K562 (cell line): Measurements from ENCODE around the gene MAGIX. TPM values are rescaled to one million over a fixed set of nuclear protein-coding genes. Genes with fewer than 3 reads are reported as not detected.

ENCODE experiments used
- DPF2 ChIP-seq: fragments of 450-650 bp; IDR thresholded peaks from 2 replicates; pipeline ENCODE4 v1.6.1; 2016
- E2F6 ChIP-seq, 2 experiments: IDR thresholded peaks; 2 replicates each; pipeline ENCODE4 v1.6.1; 2011; ENCODE audit warnings: borderline replicate concordance in 1 of 2, control low read depth in 1 of 2, low read depth in 1 of 2, low read length in 1 of 2, mild to moderate bottlenecking in 1 of 2, mixed read lengths in 1 of 2, moderate library complexity in 1 of 2; ENCODE audit not compliant: insufficient read depth in 1 of 2, insufficient read length in 1 of 2, poor library complexity in 1 of 2, severe bottlenecking in 1 of 2; ENCODE audit errors: extremely low read depth in 1 of 2
- FOXA1 ChIP-seq: fragments of 450-650 bp; IDR thresholded peaks from 2 replicates; pipeline ENCODE4 v1.6.1; 2016; ENCODE audit warnings: mild to moderate bottlenecking, borderline replicate concordance
- FOXP1 ChIP-seq: sonication (generic); formaldehyde crosslinking; IDR thresholded peaks from 2 replicates; pipeline ENCODE4 v1.8.0; 2022; ENCODE audit warnings: mild to moderate bottlenecking, missing genetic modification reagents
- JUN ChIP-seq, 2 experiments: sonication (generic) in 1 of 2; formaldehyde crosslinking in 1 of 2; IDR thresholded peaks; 2 replicates each; pipeline versions ENCODE4 v1.6.1 to v1.8.0; 2012 to 2022; ENCODE audit warnings: borderline replicate concordance in 2 of 2, mild to moderate bottlenecking in 2 of 2, improper control_type of control experiment in 1 of 2, low read depth in 1 of 2, low read length in 1 of 2, missing genetic modification reagents in 1 of 2
- MEIS2 ChIP-seq: fragments of 450-650 bp; IDR thresholded peaks from 2 replicates; pipeline ENCODE4 v1.6.1; 2014; ENCODE audit warnings: mild to moderate bottlenecking; ENCODE audit not compliant: partially characterized antibody
- SREBF1 ChIP-seq: fragments of 150-350 bp; IDR thresholded peaks from 2 replicates; pipeline ENCODE4 v1.6.1; 2014; ENCODE audit warnings: antibody characterized with exemption, low read depth, low read length, borderline replicate concordance
- TAF9B ChIP-seq: fragments of 450-650 bp; IDR thresholded peaks from 2 replicates; pipeline ENCODE4 v1.6.1; 2018; ENCODE audit warnings: mild to moderate bottlenecking; ENCODE audit not compliant: partially characterized antibody
- ZBTB1 ChIP-seq: sonication (generic); formaldehyde crosslinking; IDR thresholded peaks from 2 replicates; pipeline ENCODE4 v1.8.1; 2023; ENCODE audit warnings: missing genetic modification reagents, low read depth, mild to moderate bottlenecking, borderline replicate concordance
- ZKSCAN1 ChIP-seq: fragments of 150-350 bp; IDR thresholded peaks from 2 replicates; pipeline ENCODE4 v1.6.1; 2016; ENCODE audit warnings: low read depth, low read length
- ZNF140 ChIP-seq: fragments of 250-450 bp; sonication (Bioruptor Pico); IDR thresholded peaks from 2 replicates; pipeline ENCODE4 v1.8.0; 2021; ENCODE audit warnings: moderate library complexity, mild to moderate bottlenecking, inconsistent platforms
- ZNF165 ChIP-seq: fragments of 250-450 bp; sonication (Bioruptor Pico); IDR thresholded peaks from 2 replicates; pipeline ENCODE4 v1.4.0; 2020; ENCODE audit warnings: borderline replicate concordance
- ZNF583 ChIP-seq: fragments of 250-450 bp; sonication (Bioruptor Pico); IDR thresholded peaks from 2 replicates; pipeline ENCODE4 v1.4.0; 2020
- ZNF766 ChIP-seq: fragments of 200-800 bp; sonication (Bioruptor generic); conservative IDR thresholded peaks from 2 replicates; pipeline ENCODE4 v1.6.1; 2016; ENCODE audit warnings: missing genetic modification characterization, missing compliant biosample characterization
- polyA plus RNA-seq, 8 experiments: library from polyadenylated mRNA; depleted of rRNA in 4 of 8; stranded (reverse) in 5 of 8; unstranded in 3 of 8; fragments of >200 nt; fragmentation: Nextera tagmentation in 2 of 8; fragmentation: Illumina TruSeq in 1 of 8; extraction: Ambion mirVana in 2 of 8; extraction: Trizol in 1 of 8; gene quantifications; 2 replicates each; pipeline versions ENCODE4 v1.2.1 to v1.2.3, GENCODE V29; 2011 to 2014; ENCODE audit warnings: inconsistent platforms in 1 of 8, missing spikeins in 1 of 8
- total RNA-seq, 7 experiments: library from RNA; depleted of rRNA in 6 of 7; stranded (reverse); fragments of >200 nt in 6 of 7; fragmentation: Illumina TruSeq in 2 of 7; extraction: Trizol in 2 of 7; gene quantifications; 2 replicates each; pipeline versions ENCODE4 v1.2.1 to v1.2.3, GENCODE V29; 2011 to 2021; ENCODE audit warnings: low replicate concordance in 1 of 7
- TF ChIP-seq, protein P1 (sequence below): fragments of 250-450 bp; sonication (Bioruptor Pico); IDR thresholded peaks from 2 replicates; pipeline ENCODE4 v1.5.0; 2021; ENCODE audit warnings: mild to moderate bottlenecking, moderate library complexity
- TF ChIP-seq, protein P2 (sequence below): sonication (generic); formaldehyde crosslinking; IDR thresholded peaks from 2 replicates; pipeline ENCODE4 v1.8.0; 2022; ENCODE audit warnings: mild to moderate bottlenecking, low read depth, missing genetic modification reagents

The MAGIX gene
- total and polyA plus RNA-seq, 9 of the 15 experiments (the other 6 are each of a cell fraction or from before 2014, with no cell fraction given) = 0.08 to 3.5 (median 0.47) TPM

- TF ChIP-seq E2F6 (IDR thresholded peaks at IDR 0.05; ENCODE audit: borderline replicate concordance in 1 of 2, extremely low read depth in 1 of 2, insufficient read depth in 1 of 2, insufficient read length in 1 of 2, low read depth in 1 of 2, low read length in 1 of 2, poor library complexity in 1 of 2, severe bottlenecking in 1 of 2) = peak; percentile 73 to 88
- TF ChIP-seq ZNF583 (CRISPR knock-in tag) = peak; percentile 61; the same call in 1 of the 2 replicates
- TF ChIP-seq FOXA1 = no peak
- TF ChIP-seq ZNF140 (CRISPR knock-in tag) = no peak
- TF ChIP-seq, protein P1, sequence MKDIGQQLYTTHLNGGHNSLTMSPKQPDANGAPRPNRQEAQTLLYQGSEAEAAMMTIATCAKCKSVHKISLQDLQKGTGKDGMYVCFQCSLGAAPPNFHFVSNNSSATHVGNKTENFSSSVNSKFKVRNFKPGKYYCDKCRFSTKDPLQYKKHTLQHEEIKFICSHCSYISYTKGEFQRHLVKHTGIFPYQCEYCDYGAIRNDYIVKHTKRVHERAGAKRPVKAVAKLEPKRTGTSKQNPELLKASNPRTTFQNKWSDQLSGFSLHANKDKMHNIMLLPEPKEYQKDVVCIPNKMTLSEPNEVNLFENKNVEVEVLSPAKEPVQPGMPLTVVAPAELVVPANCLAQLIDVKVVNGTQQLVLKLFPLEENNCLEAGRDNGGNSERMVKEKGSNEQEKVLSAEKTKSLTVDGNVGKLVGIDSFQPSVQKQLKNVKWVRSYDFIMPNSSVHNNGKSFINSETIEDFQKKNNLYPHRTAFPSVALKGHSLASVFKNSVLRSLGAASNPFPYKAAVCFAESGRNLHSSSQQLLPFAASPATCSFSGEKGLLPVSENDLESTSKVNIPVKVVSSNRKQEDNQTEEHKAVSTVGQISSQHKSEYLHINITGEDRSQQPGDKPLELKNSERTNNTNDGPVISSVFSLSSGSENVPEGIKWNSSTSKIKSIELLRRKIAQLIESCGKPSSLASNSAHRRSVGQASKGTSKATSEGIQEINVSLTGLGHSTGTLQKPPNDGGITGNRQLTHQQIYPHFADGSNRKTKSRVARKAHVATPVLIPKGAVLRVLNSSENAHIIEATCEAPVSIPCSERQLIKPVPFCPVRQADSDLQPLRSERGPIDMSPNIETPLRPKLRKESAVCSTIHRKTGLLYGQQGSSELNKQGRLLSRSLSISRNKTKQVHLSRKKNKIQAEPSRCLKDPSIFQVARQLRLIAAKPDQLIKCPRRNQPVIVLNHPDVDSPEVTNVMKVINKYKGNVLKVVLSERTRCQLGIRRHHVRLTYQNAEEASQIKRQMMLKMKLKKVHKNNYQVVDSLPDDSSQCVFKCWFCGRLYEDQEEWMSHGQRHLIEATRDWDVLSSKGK (CRISPR knock-in tag) = no peak
- TF ChIP-seq ZBTB1 = no peak
- TF ChIP-seq JUN (IDR thresholded peaks at IDR 0.05; ENCODE audit: borderline replicate concordance, low read depth, low read length) = no peak
- no peak for TF ChIP-seq JUN (CRISPR knock-in tag; IDR thresholded peaks at IDR 0.05; ENCODE audit: borderline replicate concordance)
- no peak for TF ChIP-seq MEIS2
- TF ChIP-seq ZNF165 (CRISPR knock-in tag) = no peak
- TF ChIP-seq, protein P2, sequence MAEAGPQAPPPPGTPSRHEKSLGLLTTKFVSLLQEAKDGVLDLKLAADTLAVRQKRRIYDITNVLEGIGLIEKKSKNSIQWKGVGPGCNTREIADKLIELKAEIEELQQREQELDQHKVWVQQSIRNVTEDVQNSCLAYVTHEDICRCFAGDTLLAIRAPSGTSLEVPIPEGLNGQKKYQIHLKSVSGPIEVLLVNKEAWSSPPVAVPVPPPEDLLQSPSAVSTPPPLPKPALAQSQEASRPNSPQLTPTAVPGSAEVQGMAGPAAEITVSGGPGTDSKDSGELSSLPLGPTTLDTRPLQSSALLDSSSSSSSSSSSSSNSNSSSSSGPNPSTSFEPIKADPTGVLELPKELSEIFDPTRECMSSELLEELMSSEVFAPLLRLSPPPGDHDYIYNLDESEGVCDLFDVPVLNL (CRISPR knock-in tag) = no peak
- TF ChIP-seq DPF2 = 0 out of 2 replicates have a peak, but pooled peaks have one; percentile 21
- TF ChIP-seq ZKSCAN1 = no peak
- no peak for TF ChIP-seq TAF9B
- no peak for TF ChIP-seq ZNF766
- no peak for TF ChIP-seq FOXP1 (CRISPR knock-in tag)
- no peak for TF ChIP-seq SREBF1
These were observed 23.8 kb downstream of the MAGIX start, which contains the start of gene PRICKLE3 (continued) for GRCh38 chrX:49186125-49187027.
